SK-N-SH (cell line): ENCODE results near the gene TBC1D1. TPM values are rescaled to one million over a fixed set of nuclear protein-coding genes. Genes with fewer than 3 reads are reported as not detected.

Source experiments
- CTCF ChIA-PET: fragments of 300-600, 350-600 bp; formaldehyde crosslinking; extraction: SDS; loops from one replicate; lab custom pipeline; 2021; lab: Yijun Ruan, JAX
- POLR2A ChIA-PET: fragments of 350-600 bp; sonication (Branson Sonifier 250); formaldehyde crosslinking; extraction: SDS; loops from one replicate; lab custom pipeline; 2020; ENCODE audit warnings: antibody characterized with exemption, inconsistent platforms; lab: Yijun Ruan, JAX
- DNase-seq: peaks from one replicate; pipeline ENCODE4 v3.0.0; 2012
- H2AFZ ChIP-seq: fragments of 200-600 bp; sonication (generic); 2 replicates; pipeline ENCODE4 v1.8.1; 2016; ENCODE audit warnings: antibody characterized with exemption, mild to moderate bottlenecking, low read depth
- H3F3A ChIP-seq: fragments of 200-600 bp; sonication (generic); replicated peaks from 2 replicates; pipeline ENCODE3; 2016; ENCODE audit warnings: antibody characterized with exemption, mild to moderate bottlenecking; ENCODE audit not compliant: insufficient read depth
- H3K27ac ChIP-seq, 2 experiments: fragments of 200-500 bp in 1 of 2; fragments of 200-600 bp in 1 of 2; sonication (Bioruptor generic) in 1 of 2; sonication (generic), shearing (Covaris generic) in 1 of 2; 2 replicates each; pipeline versions ENCODE4 v1.5.1 to v1.6.1; 2014 to 2016; ENCODE audit warnings: low read depth in 2 of 2, inconsistent platforms in 1 of 2, low read length in 1 of 2, mild to moderate bottlenecking in 1 of 2, mixed read lengths in 1 of 2
- H3K27me3 ChIP-seq: fragments of 200-600 bp; sonication (generic), shearing (Covaris generic); 2 replicates; pipeline ENCODE4 v1.6.1; 2016; ENCODE audit warnings: mixed run types; ENCODE audit not compliant: insufficient read depth
- H3K36me3 ChIP-seq, 2 experiments: fragments of 200-500 bp in 1 of 2; fragments of 200-600 bp in 1 of 2; sonication (Bioruptor generic) in 1 of 2; sonication (generic) in 1 of 2; replicated peaks in 1 of 2; 2 replicates each; pipeline versions ENCODE3 to v1.5.1; 2014 to 2016; ENCODE audit warnings: low read length in 1 of 2, mild to moderate bottlenecking in 1 of 2; ENCODE audit not compliant: insufficient read depth in 2 of 2, control insufficient read depth in 1 of 2
- H3K4me1 ChIP-seq, 2 experiments: fragments of 200-500 bp in 1 of 2; fragments of 200-600 bp in 1 of 2; sonication (Bioruptor generic) in 1 of 2; sonication (generic), shearing (Covaris generic) in 1 of 2; 2 replicates each; pipeline versions ENCODE4 v1.5.1 to v1.6.1; 2014 to 2016; ENCODE audit warnings: low read depth in 1 of 2, low read length in 1 of 2, mixed run types in 1 of 2; ENCODE audit not compliant: insufficient read depth in 2 of 2, control insufficient read depth in 1 of 2
- H3K4me2 ChIP-seq: fragments of 200-600 bp; sonication (generic), shearing (Covaris generic); 2 replicates; pipeline ENCODE4 v1.6.1; 2017; ENCODE audit warnings: mixed run types
- H3K4me3 ChIP-seq, 2 experiments: fragments of 200-500 bp in 1 of 2; fragments of 200-600 bp in 1 of 2; sonication (Bioruptor generic) in 1 of 2; sonication (generic), shearing (Covaris generic) in 1 of 2; 2 replicates each; pipeline versions ENCODE4 v1.5.1 to v1.8.1; 2014 to 2016; ENCODE audit warnings: low read depth in 2 of 2, inconsistent platforms in 1 of 2, low read length in 1 of 2, mild to moderate bottlenecking in 1 of 2, mixed read lengths in 1 of 2, moderate library complexity in 1 of 2
- H3K79me2 ChIP-seq: fragments of 200-600 bp; sonication (generic); 2 replicates; pipeline ENCODE4 v1.8.1; 2017; ENCODE audit warnings: mild to moderate bottlenecking; ENCODE audit not compliant: insufficient read depth
- H3K9ac ChIP-seq: fragments of 200-600 bp; sonication (generic); 2 replicates; pipeline ENCODE4 v1.6.1; 2017; ENCODE audit warnings: mixed run types
- H3K9me2 ChIP-seq: fragments of 200-600 bp; sonication (generic); 2 replicates; pipeline ENCODE4 v1.6.1; 2017; ENCODE audit warnings: mixed run types
- H3K9me3 ChIP-seq: fragments of 200-600 bp; sonication (generic); 2 replicates; pipeline ENCODE4 v1.6.1; 2017; ENCODE audit warnings: mixed run types, mild to moderate bottlenecking, moderate library complexity
- H4K20me1 ChIP-seq: fragments of 200-600 bp; sonication (generic); 2 replicates; pipeline ENCODE4 v1.6.1; 2017; ENCODE audit warnings: mild to moderate bottlenecking, mixed run types; ENCODE audit not compliant: insufficient read depth
- CTCF ChIP-seq: fragments of 200-600 bp; sonication (generic); IDR thresholded peaks from 2 replicates; pipeline ENCODE4 v1.6.1; 2017; ENCODE audit warnings: antibody characterized with exemption, mild to moderate bottlenecking, moderate library complexity
- ELF1 ChIP-seq: IDR thresholded peaks from 2 replicates; pipeline ENCODE4 v1.4.0; 2012
- EZH2phosphoT487 ChIP-seq: fragments of 200-600 bp; sonication (generic); IDR thresholded peaks from 2 replicates; pipeline ENCODE4 v1.6.1; 2017; ENCODE audit warnings: low read depth, mixed run types, mild to moderate bottlenecking, antibody characterized with exemption, moderate library complexity, borderline replicate concordance
- FOXJ3 ChIP-seq: sonication (generic); formaldehyde crosslinking; IDR thresholded peaks from 2 replicates; pipeline ENCODE4 v1.5.1; 2020; ENCODE audit warnings: mild to moderate bottlenecking, missing genetic modification reagents
- GATA2 ChIP-seq: sonication (generic); formaldehyde crosslinking; IDR thresholded peaks from 2 replicates; pipeline ENCODE4 v1.5.0; 2020; ENCODE audit warnings: mild to moderate bottlenecking, missing genetic modification reagents
- IRF3 ChIP-seq: fragments of 150-350 bp; IDR thresholded peaks from 2 replicates; pipeline ENCODE4 v1.6.1; 2016; ENCODE audit warnings: mild to moderate bottlenecking, low read depth, low read length
- MXI1 ChIP-seq: IDR thresholded peaks from 2 replicates; pipeline ENCODE4 v1.6.1; 2012; ENCODE audit warnings: mild to moderate bottlenecking, low read depth, low read length, improper control_type of control experiment
- NRF1 ChIP-seq: IDR thresholded peaks from 2 replicates; pipeline ENCODE4 v1.6.1; 2012; ENCODE audit warnings: low read depth, mild to moderate bottlenecking, low read length
- PBX3 ChIP-seq: IDR thresholded peaks from 2 replicates; pipeline ENCODE4; 2012
- POLR2AphosphoS5 ChIP-seq: IDR thresholded peaks from 2 replicates; pipeline ENCODE4 v1.6.1; 2012; ENCODE audit warnings: low read depth, low read length
- RAD21 ChIP-seq: IDR thresholded peaks from 2 replicates; pipeline ENCODE4 v1.6.1; 2012; ENCODE audit warnings: mild to moderate bottlenecking, low read length
- RCOR1 ChIP-seq: fragments of 150-350 bp; IDR thresholded peaks from 2 replicates; pipeline ENCODE4 v1.6.1; 2017; ENCODE audit warnings: antibody characterized with exemption, low read length
- RFX5 ChIP-seq: IDR thresholded peaks from 2 replicates; pipeline ENCODE4 v1.6.1; 2012; ENCODE audit warnings: mild to moderate bottlenecking, improper control_type of control experiment, low read length
- SIN3A ChIP-seq: IDR thresholded peaks from 2 replicates; pipeline ENCODE4 v1.6.1; 2012; ENCODE audit warnings: low read depth, mild to moderate bottlenecking, low read length, moderate library complexity, borderline replicate concordance
- SMC3 ChIP-seq: IDR thresholded peaks from 2 replicates; pipeline ENCODE4 v1.6.1; 2012; ENCODE audit warnings: low read depth, low read length, improper control_type of control experiment
- TAF1 ChIP-seq: IDR thresholded peaks from 2 replicates; pipeline ENCODE4 v1.6.1; 2012; ENCODE audit warnings: low read depth, mild to moderate bottlenecking, low read length, moderate library complexity, borderline replicate concordance
- TEAD4 ChIP-seq: IDR thresholded peaks from 2 replicates; pipeline ENCODE4 v1.4.0; 2012; ENCODE audit warnings: mild to moderate bottlenecking, borderline replicate concordance; ENCODE audit not compliant: insufficient read depth
- USF1 ChIP-seq: IDR thresholded peaks from 2 replicates; pipeline ENCODE4 v1.4.0; 2012; ENCODE audit warnings: low read depth, borderline replicate concordance
- USF2 ChIP-seq: fragments of 150-350 bp; IDR thresholded peaks from 2 replicates; pipeline ENCODE4 v1.6.1; 2017; ENCODE audit warnings: antibody characterized with exemption, low read length, low read depth, borderline replicate concordance
- ZBTB33 ChIP-seq: IDR thresholded peaks from 2 replicates; pipeline ENCODE4 v1.4.0; 2012; ENCODE audit warnings: low read depth, borderline replicate concordance
- WGBS: methylation state at CpG from one replicate; pipeline ENCODE4 v1.1.6; 2017; ENCODE audit warnings: low lambda C conversion rate; 5-methylcytosine and 5-hydroxymethylcytosine counted together
- polyA plus RNA-seq, 3 experiments: library from polyadenylated mRNA; depleted of rRNA; stranded (reverse); fragments of >200 nt; gene quantifications; 2 replicates each; pipeline ENCODE4 v1.2.3, GENCODE V29; 2012

TBC1D1 gene
- polyA plus RNA-seq, 1 of the 3 experiments (the other 2 are of a cell fraction), result 29.8 TPM

- Histone ChIP-seq H3K9me2 (no peaks in the 10 kb centered on the region), H3K79me2 (no peaks in the 10 kb centered on the region), H3K9me3 (no peaks in the 10 kb centered on the region), H3K4me2 (no peak overlapping the region), H3K4me1 (no peaks in the 10 kb centered on the region; a peak in 1 of 4 replicates), H3K27me3 (no peaks in the 10 kb centered on the region), H3K36me3 (peaks cover 2 to 5% of the 10 kb centered on the region in 2 experiments), H4K20me1 (no peaks in the 10 kb centered on the region), H3K4me3 (no peak overlapping the region), H3F3A (no peaks in the 10 kb centered on the region), H3K27ac (no peak overlapping the region), H2AFZ (no peak overlapping the region), H3K9ac (no peak overlapping the region)
- no peak for DNase-seq
- CTCF ChIA-PET, result no interaction called here
- WGBS, result 100% methylated on average over 2 of the region's 2 CpGs
- POLR2A ChIA-PET, result no interaction called here
- TF ChIP-seq POLR2AphosphoS5 (no peak), EZH2phosphoT487 (no peak), MXI1 (no peak), CTCF (no peak), ZBTB33 (no peak), RAD21 (no peak), RFX5 (no peak), ELF1 (no peak), SIN3A (no peak), FOXJ3 (CRISPR knock-in tag) (no peak), IRF3 (no peak), TEAD4 (no peak), NRF1 (no peak), USF1 (no peak), SMC3 (no peak), USF2 (no peak), TAF1 (no peak), PBX3 (no peak), RCOR1 (no peak), GATA2 (CRISPR knock-in tag) (no peak)
These were observed 216.9 kb downstream of the TBC1D1 start for GRCh38 chr4:38107818-38108217.
